Pancreas (tissue), 10 donors: ENCODE results near the gene NOL4L. TPM values are rescaled to one million over a fixed set of nuclear protein-coding genes. Genes with fewer than 3 reads are reported as not detected.
A peak's percentile ranks its signal among the peaks of the same experiment; 100 is the strongest.

Experiments
- ATAC-seq, 4 donors: fragments of 200-7000 bp; cut with Tn5 transposase; one replicate each; pipeline versions ENCODE4 v1.8.0 to v1.9.1; 2020; ENCODE audit warnings: mild to moderate bottlenecking in 4 of 4, moderate library complexity in 4 of 4
- DNase-seq, 6 donors: peaks; one replicate each; pipeline ENCODE4 v3.0.0-alpha.2; 2020
- FAIRE-seq: peaks from 2 replicates; lab custom pipeline; 2012; peaks lifted over from hg19 to GRCh38; lab: Jason Lieb, UNC
- H3K27ac ChIP-seq, 4 donors: fragments of 200-600 bp; sonication (generic); 1 replicate in 3 of 4; 2 replicates in 1 of 4; pipeline versions ENCODE4 v1.5.0 to v1.8.0; 2020
- H3K27me3 ChIP-seq, 4 donors: fragments of 200-600 bp; one replicate each; pipeline ENCODE4 v1.8.0; 2021
- H3K36me3 ChIP-seq, 3 donors: fragments of 200-600 bp; sonication (generic) in 1 of 3; one replicate each; pipeline versions ENCODE4 v1.5.0 to v1.8.0; 2020 to 2021
- H3K4me1 ChIP-seq, 3 donors: fragments of 200-600 bp; one replicate each; pipeline ENCODE4 v1.8.0; 2021
- H3K4me3 ChIP-seq, 4 donors: fragments of 200-600 bp; sonication (generic) in 2 of 4; one replicate each; pipeline versions ENCODE4 v1.5.0 to v1.8.0; 2020 to 2021
- H3K9me3 ChIP-seq, 4 donors: fragments of 200-600 bp; one replicate each; pipeline ENCODE4 v1.8.0; 2021
- WGBS, 2 donors: extraction: QIAGEN DNeasy Blood & Tissue Kit; methylation state at CpG; one replicate each; pipeline ENCODE4 v1.1.7; 2013; 5-methylcytosine and 5-hydroxymethylcytosine counted together
- intact Hi-C, 3 donors: fragments of 100-400 bp; cut with DNase I; formaldehyde crosslinking; loops; one replicate each; pipeline versions ENCODE4 v1.11.1 to v1.14.2; 2022
- polyA plus RNA-seq, 2 donors: library from polyadenylated mRNA; stranded (reverse); fragments of 200-250 nt; gene quantifications; one replicate each; pipeline ENCODE4 v1.2.3, GENCODE V29; 2013
- total RNA-seq, 6 donors: library from RNA; stranded (reverse); fragmentation: NEBNext Ultra II Directional in 4 of 6; extraction: Animal tissue kit (Norgen Biotek cat#: 25700) in 4 of 6; gene quantifications; one replicate each; pipeline versions ENCODE4 v1.2.1 to v1.2.4, GENCODE V29; 2021 to 2023
- TF ChIP-seq, protein P1 (sequence below), 4 donors: fragments of 200-600 bp; sonication (generic) in 3 of 4; IDR thresholded peaks; one replicate each; pipeline versions ENCODE4 v1.5.0 to v1.8.0; 2021; ENCODE audit warnings: antibody characterized with exemption in 4 of 4
- donor health status: healthy with polysubstance abuse.
- donor health status: DM: no; HTN: no; CAD: no; lungs with moderate emphysema.
- donor health status: DM: no; HTN: no; CAD: no.
- donor health status: control.
- donor health status: control.
- donor health status: Bipolar disorder and iron deficiency.
- donor health status: DM: yes; HTN: yes; CAD: no.
- donor health status: DM: no; HTN: no; CAD: no.
- donor health status: DM: no; HTN: no; CAD: no.
- donor health status: DM: yes; HTN: yes; CAD: no.

Gene NOL4L
- total and polyA plus RNA-seq, 8 donors: 8.7 to 14.5 (median 10.2) TPM

GRCh38 chr20:32559205-32559752 is 25.9 kb downstream of the NOL4L start:
- H3K27me3 ChIP-seq: no peaks in the 10 kb centered on the region
- H3K4me3 ChIP-seq: no peak overlapping the region
- ATAC-seq (no peak), DNase-seq (no peak), FAIRE-seq (no peak)
- WGBS, 2 donors: 76% methylated on average over 7 of the region's 7 CpGs
- H3K27ac ChIP-seq: no peak overlapping the region
- no peaks in the 10 kb centered on the region for H3K9me3 ChIP-seq
- TF ChIP-seq, protein P1, sequence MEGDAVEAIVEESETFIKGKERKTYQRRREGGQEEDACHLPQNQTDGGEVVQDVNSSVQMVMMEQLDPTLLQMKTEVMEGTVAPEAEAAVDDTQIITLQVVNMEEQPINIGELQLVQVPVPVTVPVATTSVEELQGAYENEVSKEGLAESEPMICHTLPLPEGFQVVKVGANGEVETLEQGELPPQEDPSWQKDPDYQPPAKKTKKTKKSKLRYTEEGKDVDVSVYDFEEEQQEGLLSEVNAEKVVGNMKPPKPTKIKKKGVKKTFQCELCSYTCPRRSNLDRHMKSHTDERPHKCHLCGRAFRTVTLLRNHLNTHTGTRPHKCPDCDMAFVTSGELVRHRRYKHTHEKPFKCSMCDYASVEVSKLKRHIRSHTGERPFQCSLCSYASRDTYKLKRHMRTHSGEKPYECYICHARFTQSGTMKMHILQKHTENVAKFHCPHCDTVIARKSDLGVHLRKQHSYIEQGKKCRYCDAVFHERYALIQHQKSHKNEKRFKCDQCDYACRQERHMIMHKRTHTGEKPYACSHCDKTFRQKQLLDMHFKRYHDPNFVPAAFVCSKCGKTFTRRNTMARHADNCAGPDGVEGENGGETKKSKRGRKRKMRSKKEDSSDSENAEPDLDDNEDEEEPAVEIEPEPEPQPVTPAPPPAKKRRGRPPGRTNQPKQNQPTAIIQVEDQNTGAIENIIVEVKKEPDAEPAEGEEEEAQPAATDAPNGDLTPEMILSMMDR (IDR thresholded peaks at IDR 0.05): no peak
- H3K36me3 ChIP-seq: no peaks in the 10 kb centered on the region
- intact Hi-C loops: no loop called here
- H3K4me1 ChIP-seq: no peaks in the 10 kb centered on the region

DNA sequence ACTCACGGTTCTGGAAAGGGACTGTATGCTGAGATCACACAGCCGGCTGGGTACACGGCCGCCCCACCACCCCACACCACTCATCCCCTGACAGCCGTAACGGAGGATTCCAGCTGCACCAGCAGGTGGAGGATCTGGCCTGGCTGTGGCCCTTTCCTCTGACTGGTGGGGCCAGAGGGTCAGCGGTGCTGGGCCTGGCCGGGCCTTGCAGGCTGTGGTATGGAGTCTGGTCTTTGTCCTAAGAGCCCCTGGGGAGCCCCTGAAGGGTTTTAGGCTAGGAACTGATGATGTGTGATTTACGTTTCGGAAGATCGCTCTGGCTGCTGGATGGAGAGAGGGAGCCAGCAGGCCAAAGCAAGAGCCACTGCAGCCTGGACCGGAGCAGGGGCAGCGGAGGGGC is 26.6 kb downstream of the NOL4L start:
- no peak for ATAC-seq
- WGBS, 2 donors: 85 to 90% methylated on average over 13 of the region's 13 CpGs

DNA sequence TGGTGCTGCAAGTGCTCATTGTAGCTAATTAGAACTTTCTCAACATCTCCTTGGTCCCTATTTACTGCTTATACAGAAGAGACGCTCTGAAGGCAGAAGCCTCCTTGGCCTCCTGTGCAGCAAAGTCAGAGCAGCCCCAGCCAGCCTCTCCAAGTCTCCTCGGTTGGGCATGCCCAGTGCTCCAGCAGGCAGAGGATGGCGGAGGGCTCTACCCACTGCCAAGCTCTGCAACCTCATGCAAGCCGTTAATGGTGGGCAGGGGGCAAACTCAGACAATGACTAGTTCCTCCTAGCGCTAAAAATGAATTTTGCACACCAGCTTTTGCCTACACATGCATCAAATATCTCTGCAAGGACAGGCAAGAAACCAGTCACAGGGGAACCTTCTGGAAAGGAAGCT is 27.8 kb downstream of the NOL4L start:
- no peak for FAIRE-seq
- H3K4me3 ChIP-seq: no peak overlapping the region
- TF ChIP-seq, protein P1 (IDR thresholded peaks at IDR 0.05): no peak
- ATAC-seq: no peak
- peak in 1 of 6 donors; percentile 25 for DNase-seq
- no peaks in the 10 kb centered on the region for H3K4me1 ChIP-seq
- intact Hi-C loops: no loop called here
- H3K27me3 ChIP-seq: no peaks in the 10 kb centered on the region
- no peaks in the 10 kb centered on the region for H3K36me3 ChIP-seq
- 61 to 81% methylated on average over 5 of the region's 5 CpGs for WGBS, 2 donors
- H3K9me3 ChIP-seq: no peaks in the 10 kb centered on the region
- H3K27ac ChIP-seq: no peak overlapping the region

More for the DNA sequence above, 26.6 kb downstream of the NOL4L start:
- Histone ChIP-seq H3K4me3 (no peak overlapping the region), H3K27ac (no peak overlapping the region), H3K4me1 (no peaks in the 10 kb centered on the region), H3K36me3 (no peaks in the 10 kb centered on the region), H3K27me3 (no peaks in the 10 kb centered on the region), H3K9me3 (no peaks in the 10 kb centered on the region)
- TF ChIP-seq, protein P1 (IDR thresholded peaks at IDR 0.05): no peak
- FAIRE-seq (no peak), DNase-seq (peak in 1 of 6 donors; percentile 45)
- intact Hi-C loops: no loop called here

DNA sequence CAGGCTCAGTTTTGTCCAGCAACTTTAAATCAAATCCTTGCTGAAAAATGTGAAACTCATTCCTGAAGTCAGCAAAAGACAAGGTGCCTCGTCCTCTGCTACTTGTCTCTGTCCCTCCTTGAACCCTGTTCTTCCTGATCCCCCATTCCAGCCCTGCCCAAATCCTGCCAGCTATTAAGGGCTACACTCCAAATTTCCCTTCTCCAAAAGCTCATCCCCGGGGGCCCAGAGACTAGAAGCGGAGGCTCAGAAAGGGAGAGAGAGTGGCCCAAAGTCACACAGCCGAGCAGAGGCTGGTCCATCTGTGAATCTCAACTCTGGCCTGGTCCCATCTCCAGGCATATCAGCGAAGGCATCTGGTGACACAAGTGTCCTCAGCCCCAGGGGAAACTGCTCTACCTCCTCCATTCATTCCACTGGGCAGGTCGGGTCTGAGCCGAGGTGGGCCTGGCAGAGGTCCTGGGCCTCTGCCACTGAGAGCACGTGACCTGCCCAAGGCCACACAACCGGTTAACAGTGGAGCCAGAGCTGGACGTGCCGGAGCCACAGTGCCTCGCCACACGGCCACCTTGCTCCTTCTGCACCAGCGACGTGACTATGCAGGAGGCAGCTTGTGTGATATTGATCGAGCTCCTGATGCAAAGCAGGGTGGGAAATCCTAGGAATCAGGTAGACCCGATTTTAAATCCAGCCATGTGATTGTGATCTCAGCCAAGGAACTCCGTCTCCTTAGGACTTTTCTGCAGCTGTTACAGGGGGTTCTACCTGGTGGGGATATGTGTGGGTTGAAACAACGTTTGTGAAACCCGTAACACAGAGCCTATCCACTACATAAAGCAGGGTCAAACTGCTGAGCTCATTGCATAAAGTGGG is 28.6 kb downstream of the NOL4L start:
- H3K4me3 ChIP-seq: no peak overlapping the region
- TF ChIP-seq, protein P1 (IDR thresholded peaks at IDR 0.05): no peak
- intact Hi-C loops: no loop called here

DNA sequence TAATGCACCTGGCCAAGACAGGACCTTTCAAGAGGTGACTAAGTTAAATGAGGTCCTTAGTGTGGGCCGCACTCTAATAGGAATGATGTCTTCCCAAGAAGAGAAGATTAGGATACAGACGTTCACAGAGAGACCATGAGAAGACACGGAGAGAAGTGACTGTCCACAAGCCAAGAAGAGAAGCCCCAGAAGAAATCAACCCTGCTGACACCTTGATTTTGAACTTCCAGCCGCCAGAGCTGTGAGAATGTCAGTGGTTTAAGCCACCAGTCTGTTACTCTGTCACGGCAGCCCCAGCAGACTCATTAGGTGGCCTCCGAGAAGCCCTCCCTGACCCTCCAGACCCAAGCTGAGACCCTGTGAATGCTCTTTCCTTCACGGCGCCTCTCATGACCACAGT is 29.5 kb downstream of the NOL4L start:
- WGBS, 2 donors: 90 to 95% methylated on average over 8 of the region's 8 CpGs
- H3K36me3 ChIP-seq: no peaks in the 10 kb centered on the region
- ATAC-seq (no peak), FAIRE-seq (no peak), DNase-seq (no peak)
- intact Hi-C loops: no loop called here
- TF ChIP-seq, protein P1 (IDR thresholded peaks at IDR 0.05): no peak
- no peak overlapping the region for H3K4me3 ChIP-seq
- no peaks in the 10 kb centered on the region for H3K4me1 ChIP-seq
- H3K9me3 ChIP-seq: no peaks in the 10 kb centered on the region
- H3K27me3 ChIP-seq: no peaks in the 10 kb centered on the region
- H3K27ac ChIP-seq: no peak overlapping the region

More for the DNA sequence above, 28.6 kb downstream of the NOL4L start:
- H3K4me1 ChIP-seq: no peaks in the 10 kb centered on the region
- DNase-seq (peak in 2 of 6 donors; percentile 19 to 69), ATAC-seq (peak; percentile 56 to 90 (median 72)), FAIRE-seq (no peak)
- H3K9me3 ChIP-seq: no peaks in the 10 kb centered on the region
- no peaks in the 10 kb centered on the region for H3K27me3 ChIP-seq
- no peak overlapping the region for H3K27ac ChIP-seq
- H3K36me3 ChIP-seq: no peaks in the 10 kb centered on the region
- 39 to 45% methylated on average over 20 of the region's 20 CpGs for WGBS, 2 donors
